ENCODE results near the gene KCNAB2.
"Not testable (repeated sequence)": the region's sequence is repeated elsewhere in the genome, so short reads cannot be mapped to it uniquely, and the experiment has no call there.

The KCNAB2 gene

GRCh38 chr1:6059866-6060265, 14.2 kb downstream of the KCNAB2 start:
- no peak for FAIRE-seq

DNA sequence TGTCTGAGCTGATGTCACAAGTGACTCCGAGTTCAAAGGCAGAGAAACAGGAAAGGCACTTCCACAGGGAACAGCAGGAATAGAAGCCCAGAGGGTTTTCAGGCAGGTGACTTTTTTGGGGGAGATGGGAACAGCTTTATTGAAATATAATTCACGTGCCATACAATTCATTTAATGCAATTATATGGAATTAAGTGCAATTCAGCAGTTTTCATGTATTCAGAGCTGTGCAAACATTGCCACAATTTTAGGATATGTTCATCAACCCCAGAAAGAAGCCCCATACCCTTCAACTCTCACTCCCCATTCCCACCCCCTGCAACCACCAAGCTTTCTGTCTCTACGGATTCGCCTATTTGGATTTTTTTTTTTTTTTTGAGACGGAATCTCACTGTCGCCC, 17.0 kb downstream of the KCNAB2 start:
- no peak for FAIRE-seq

DNA sequence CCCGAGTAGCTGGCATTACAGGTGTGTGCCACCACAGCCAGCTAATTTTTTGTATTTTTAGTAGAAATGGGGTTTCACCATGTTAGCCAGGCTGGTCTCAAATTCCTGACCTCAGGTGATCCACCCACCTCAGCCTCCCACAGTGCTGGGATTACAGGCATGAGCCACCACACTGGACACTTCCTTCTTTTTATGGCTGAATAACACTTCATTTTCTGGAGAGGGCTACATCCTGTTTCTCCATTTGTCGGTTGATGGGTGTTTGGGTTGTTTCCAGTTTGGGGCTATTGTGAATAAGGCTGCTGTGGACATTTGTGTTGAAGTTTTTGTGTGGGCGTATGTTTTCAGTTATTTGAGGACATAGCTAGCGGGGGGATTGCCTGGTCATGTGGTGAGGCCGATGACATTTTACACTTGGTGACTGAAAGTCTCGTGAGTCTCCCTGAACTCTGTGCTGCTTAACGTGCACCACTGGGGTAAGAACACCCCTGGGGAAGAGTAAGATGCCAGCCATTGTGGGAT, 17.9 kb downstream of the KCNAB2 start:
- FAIRE-seq = not testable (repeated sequence)

GRCh38 chr1:6065093-6065858, 19.6 kb downstream of the KCNAB2 start:
- FAIRE-seq = no peak

GRCh38 chr1:6066680-6067079, 21.0 kb downstream of the KCNAB2 start:
- FAIRE-seq = no peak

DNA sequence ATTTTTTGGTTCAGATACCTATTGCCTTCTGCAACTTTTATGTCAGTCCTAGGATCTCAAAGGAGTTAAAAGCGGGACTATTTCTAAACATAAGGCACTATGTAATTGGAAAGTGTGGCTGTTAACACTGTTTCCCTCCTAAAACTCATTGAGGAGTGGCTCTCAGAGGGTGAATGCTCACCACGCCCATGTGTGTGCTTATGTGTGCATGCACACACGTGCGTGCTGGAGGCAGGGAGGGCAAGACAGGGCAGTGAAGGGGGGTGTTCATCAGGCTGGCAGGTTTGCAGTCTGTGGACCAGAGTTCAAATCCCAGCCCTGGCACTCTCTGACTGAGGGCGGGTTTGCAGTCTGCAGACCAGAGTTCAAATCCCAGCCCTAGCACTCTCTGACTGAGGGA, 22.4 kb downstream of the KCNAB2 start:
- FAIRE-seq = no peak

- FAIRE-seq = no peak
These were observed 23.2 kb downstream of the KCNAB2 start for GRCh38 chr1:6068932-6069331.

GRCh38 chr1:6069573-6069972, 23.9 kb downstream of the KCNAB2 start:
- no peak for FAIRE-seq

- FAIRE-seq = no peak
These were observed 24.8 kb downstream of the KCNAB2 start for GRCh38 chr1:6070450-6070974.

GRCh38 chr1:6071219-6071618, 25.5 kb downstream of the KCNAB2 start:
- FAIRE-seq = no peak

DNA sequence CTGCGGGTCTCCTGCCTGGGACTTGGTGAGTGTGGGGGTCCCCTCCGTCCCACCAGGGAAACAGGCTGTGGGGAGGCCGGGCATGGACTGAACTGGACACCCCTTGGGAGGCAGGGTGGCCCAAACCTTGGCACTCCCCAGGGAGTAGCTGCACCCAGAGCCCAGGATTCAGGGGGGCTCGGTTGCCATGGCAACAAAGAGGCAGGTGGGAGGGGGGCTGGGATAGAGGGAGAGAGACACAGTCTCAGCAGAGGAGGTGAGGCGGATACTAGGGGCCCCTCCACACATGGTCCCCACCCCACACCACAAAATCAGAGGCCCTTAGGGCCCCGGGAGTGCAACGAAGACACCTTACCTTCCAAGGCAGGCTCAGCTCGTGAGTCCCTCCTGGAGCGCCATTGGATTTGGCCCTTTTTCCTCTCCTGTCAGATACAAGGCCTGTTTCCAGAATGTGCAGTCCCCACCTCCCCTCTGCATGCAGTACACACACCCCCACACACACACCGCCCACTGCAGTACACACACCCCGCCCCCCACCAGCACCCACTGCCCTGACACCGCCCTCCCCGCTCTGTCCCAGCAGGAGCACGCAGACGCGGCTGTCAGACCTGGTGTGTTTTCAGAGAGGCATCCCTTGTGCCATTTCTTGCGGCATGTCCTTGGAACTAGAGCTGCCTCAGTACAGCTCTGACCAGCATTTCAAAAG, 27.2 kb downstream of the KCNAB2 start:
- no peak for FAIRE-seq

DNA sequence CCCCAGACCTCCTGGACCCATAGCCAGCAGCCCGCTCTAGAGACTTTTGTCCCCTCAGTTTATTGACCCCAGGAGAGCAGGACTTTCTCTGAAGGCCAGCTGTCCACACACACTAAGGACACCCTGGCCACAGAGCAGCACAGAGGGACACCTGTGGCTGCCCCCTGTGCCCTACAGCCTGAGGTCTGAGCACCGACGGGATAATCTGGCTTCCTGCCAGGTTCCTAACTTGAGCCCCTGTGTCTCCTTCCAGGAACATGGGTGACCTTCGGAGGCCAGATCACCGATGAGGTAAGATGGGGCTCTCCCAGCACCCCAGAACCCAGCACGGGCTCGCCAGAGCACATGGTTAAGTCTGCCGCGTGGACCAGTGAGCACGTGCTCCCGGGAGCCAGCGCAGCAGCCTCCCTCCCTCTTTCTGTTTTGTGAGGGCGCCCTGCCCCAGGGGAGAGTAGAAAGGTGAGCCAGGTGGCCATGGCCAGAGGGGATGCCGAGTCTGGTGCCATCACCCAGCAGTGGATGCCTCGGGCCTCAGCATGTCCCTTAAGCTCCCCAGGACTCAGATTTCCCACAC, 27.9 kb downstream of the KCNAB2 start:
- FAIRE-seq = no peak

GRCh38 chr1:6074192-6074901, 28.7 kb downstream of the KCNAB2 start:
- no peak for FAIRE-seq

DNA sequence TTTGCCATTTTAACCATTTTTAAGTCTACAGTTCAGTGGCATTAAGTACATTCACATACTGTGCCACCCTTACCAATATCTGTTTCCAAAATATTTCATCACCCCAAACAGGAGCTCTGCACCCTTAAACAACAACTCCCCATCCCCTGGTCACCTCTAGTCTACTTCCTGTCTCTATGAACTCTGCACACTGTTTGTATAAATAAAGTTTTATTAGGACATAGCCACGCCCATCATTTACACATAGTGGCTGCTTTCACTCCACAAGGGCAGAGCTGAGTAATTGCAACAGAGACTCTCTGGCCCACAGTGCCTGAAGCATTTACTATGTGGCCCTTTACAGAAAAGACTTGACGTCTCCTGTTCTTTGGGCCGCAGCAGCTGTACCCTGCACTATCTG, 30.1 kb downstream of the KCNAB2 start:
- no peak for FAIRE-seq

GRCh38 chr1:6077061-6077460, 31.4 kb downstream of the KCNAB2 start:
- FAIRE-seq = not testable (repeated sequence)

DNA sequence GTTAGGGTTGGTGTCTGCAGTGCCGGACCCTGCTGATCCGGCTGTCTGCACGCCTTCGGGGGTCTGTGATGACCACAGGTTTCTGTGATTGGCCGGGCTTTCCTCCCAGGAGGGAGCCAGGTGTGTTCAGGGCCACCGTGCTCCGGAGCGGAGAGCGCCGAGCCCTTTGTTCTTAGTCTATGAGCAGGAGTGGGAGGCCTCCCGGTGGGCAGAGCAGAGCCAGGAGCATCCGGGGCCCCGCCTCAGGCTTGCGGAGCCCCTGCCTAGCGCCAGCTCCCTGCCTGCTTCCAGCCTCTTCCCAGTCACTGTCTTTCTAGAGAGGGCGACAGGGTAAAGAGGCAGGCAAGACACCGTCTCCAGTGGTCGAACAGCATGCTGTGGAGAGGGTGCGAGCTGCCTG, 31.8 kb downstream of the KCNAB2 start:
- no peak for FAIRE-seq

DNA sequence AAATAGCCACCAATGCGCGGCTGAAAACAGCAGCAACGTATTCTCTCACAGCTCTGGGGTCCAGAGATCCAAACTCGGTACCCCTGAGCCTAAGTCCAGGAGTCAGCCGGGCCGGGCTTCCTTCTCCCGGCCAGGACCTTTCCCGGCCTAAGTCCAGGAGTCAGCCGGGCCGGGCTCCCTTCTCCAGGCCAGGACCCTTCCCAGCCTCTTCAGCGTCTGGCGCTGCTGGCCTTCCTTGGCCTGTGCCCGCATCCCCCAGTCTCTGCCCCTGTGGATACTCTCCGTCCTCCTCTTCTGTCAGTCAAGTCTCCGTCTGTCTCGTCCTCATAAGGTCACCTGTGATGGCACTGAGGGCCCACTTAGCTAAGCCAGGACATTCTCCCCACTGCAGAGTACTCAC, 32.2 kb downstream of the KCNAB2 start:
- FAIRE-seq = no peak

GRCh38 chr1:6080469-6080868, 34.8 kb downstream of the KCNAB2 start:
- FAIRE-seq = no peak

- no peak for FAIRE-seq
These were observed 36.2 kb downstream of the KCNAB2 start for GRCh38 chr1:6081901-6082300.

DNA sequence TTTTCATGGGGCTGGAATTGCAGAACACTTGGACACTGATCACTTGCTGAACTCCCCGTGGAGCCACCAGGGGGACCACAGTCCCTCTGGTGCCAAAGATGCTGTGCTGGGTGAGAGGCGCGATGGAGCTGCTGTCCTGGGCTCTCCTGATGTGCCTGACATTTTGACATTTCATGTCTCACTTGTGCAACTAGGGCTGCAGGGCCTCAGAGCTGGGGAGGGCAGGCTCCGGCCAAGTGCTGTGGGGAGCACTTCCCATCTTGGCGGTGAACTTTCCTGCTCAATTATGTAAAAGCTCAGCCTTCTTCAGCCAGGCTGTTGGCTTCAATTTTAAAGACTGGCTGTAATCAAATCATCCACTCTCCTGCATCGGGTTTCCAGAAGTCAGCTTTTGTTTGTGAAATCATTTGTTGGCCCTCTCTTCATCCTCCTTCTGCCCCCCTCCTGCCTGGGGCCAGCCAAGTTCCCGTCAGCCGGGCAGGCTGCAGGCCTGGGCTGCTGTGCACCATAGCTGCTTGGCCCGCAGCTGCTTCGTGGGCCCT, 36.8 kb downstream of the KCNAB2 start:
- no peak for FAIRE-seq

- no peak for FAIRE-seq
These were observed 37.7 kb downstream of the KCNAB2 start for GRCh38 chr1:6083385-6083784.

GRCh38 chr1:6083801-6084446, 38.2 kb downstream of the KCNAB2 start:
- FAIRE-seq = no peak

Measured in islet of Langerhans (tissue), 1 donor.